Right ventricle myocardium inferior (tissue), 1 donor: ENCODE results near the gene CGB7. TPM values are rescaled to one million over a fixed set of nuclear protein-coding genes. Genes with fewer than 3 reads are reported as not detected.

Experiments
- ATAC-seq: fragments of 200-7000 bp; cut with Tn5 transposase; one replicate; pipeline ENCODE4 v1.9.1; 2020; ENCODE audit warnings: mild to moderate bottlenecking, moderate library complexity
- DNase-seq: peaks from one replicate; pipeline ENCODE4 v3.0.0; 2021; ENCODE audit errors: missing footprints
- intact Hi-C: fragments of 100-400 bp; cut with DNase I; formaldehyde crosslinking; loops from one replicate; pipeline ENCODE4 v1.11.0; 2022
- long read RNA-seq: library from polyadenylated mRNA; unstranded; transcript quantifications from one replicate; pipeline ENCODE4 v2.0.0, GENCODE V29; 2021
- total RNA-seq: library from RNA; stranded (reverse); fragmentation: NEBNext Ultra II Directional; extraction: Animal tissue kit (Norgen Biotek cat#: 25700); gene quantifications from one replicate; pipeline ENCODE4 v1.2.1, GENCODE V29; 2021
- donor health status: DM: no; HTN: yes; CAD: no; lungs with severe emphysema.

The CGB7 gene
- not detected for total RNA-seq
- long read RNA-seq: 0 reads

- peak; percentile 75 for DNase-seq
- peak; percentile 76 for ATAC-seq
- intact Hi-C loops: no loop called here
These were observed at the start of gene CGB7 for GRCh38 chr19:49057636-49058234. TSS of gene CGB7 (minus strand) at chr19:49057749. CDS start at chr19:49055375, 2,374 bp downstream.

GRCh38 chr19:49106648-49107135 lies 49.1 kb upstream of the CGB7 start:
- DNase-seq: peak; percentile 83
- ATAC-seq: no peak
- intact Hi-C loops: no loop called here

- DNase-seq: no peak
- ATAC-seq: peak; percentile 23
- intact Hi-C loops: no loop called here
These were observed 46.8 kb upstream of the CGB7 start for GRCh38 chr19:49104229-49104864.

- no peak for ATAC-seq
- intact Hi-C loops: no loop called here
- no peak for DNase-seq
These were observed 46.0 kb upstream of the CGB7 start for GRCh38 chr19:49103331-49104085.

GRCh38 chr19:49102303-49102702 lies 44.8 kb upstream of the CGB7 start:
- intact Hi-C loops: no loop called here
- no peak for ATAC-seq
- DNase-seq: no peak

- no peak for DNase-seq
- intact Hi-C loops: no loop called here
- no peak for ATAC-seq
These were observed 43.6 kb upstream of the CGB7 start for GRCh38 chr19:49101160-49101559.

GRCh38 chr19:49098795-49099194 lies 41.2 kb upstream of the CGB7 start:
- ATAC-seq: no peak
- no peak for DNase-seq
- intact Hi-C loops: loop anchor here (5.0 kb wide), 2 partner anchors 49 to 99 kb away; no protein-coding TSS in a partner anchor

- peak; percentile 65 for ATAC-seq
- intact Hi-C loops: loop anchor here (5.0 kb wide), 2 partner anchors 50 to 100 kb away; no protein-coding TSS in a partner anchor
These were observed 40.1 kb upstream of the CGB7 start for GRCh38 chr19:49097453-49098288.

GRCh38 chr19:49094505-49095482 lies 37.2 kb upstream of the CGB7 start:
- DNase-seq: no peak
- intact Hi-C loops: loop anchor here (5.0 kb wide), 2 partner anchors 53 to 103 kb away; no protein-coding TSS in a partner anchor
- peak; percentile 91 for ATAC-seq

More at GRCh38 chr19:49097453-49098288, 40.1 kb upstream of the CGB7 start:
- no peak for DNase-seq

- intact Hi-C loops: no loop called here
- DNase-seq: no peak
These were observed 35.1 kb upstream of the CGB7 start for GRCh38 chr19:49092686-49093085.

GRCh38 chr19:49091391-49092038 lies 34.0 kb upstream of the CGB7 start:
- no peak for ATAC-seq
- intact Hi-C loops: no loop called here
- no peak for DNase-seq

More at GRCh38 chr19:49092686-49093085, 35.1 kb upstream of the CGB7 start:
- no peak for ATAC-seq

- intact Hi-C loops: loop anchor here (5.0 to 10.0 kb wide), 3 partner anchors 69 to 911 kb away; partner anchors contain the start of genes AP2A1, LHB, LIG1 and TSKS
- no peak for ATAC-seq
- no peak for DNase-seq
These were observed 28.7 kb upstream of the CGB7 start for GRCh38 chr19:49086296-49086695.

GRCh38 chr19:49085868-49086232 lies 28.3 kb upstream of the CGB7 start:
- intact Hi-C loops: loop anchor here (5.0 to 10.0 kb wide), 3 partner anchors 69 to 911 kb away; partner anchors contain the start of genes AP2A1, LHB, LIG1 and TSKS
- ATAC-seq (no peak), DNase-seq (no peak)

GRCh38 chr19:49085020-49085867 lies 27.7 kb upstream of the CGB7 start, which contains the start of gene SNRNP70:
TSS of gene SNRNP70 (plus strand) at chr19:49085451. CDS start at chr19:49086415, 964 bp downstream.
- peak; percentile 100 for DNase-seq
- intact Hi-C loops: loop anchor here (5.0 to 10.0 kb wide), 3 partner anchors 68 to 910 kb away; partner anchors contain the start of genes AP2A1, LHB, LIG1 and TSKS
- peak; percentile 99 for ATAC-seq

- intact Hi-C loops: loop anchor here (5.0 to 10.0 kb wide), 3 partner anchors 67 to 910 kb away; partner anchors contain the start of genes AP2A1, LHB, LIG1 and TSKS
- DNase-seq: no peak
- no peak for ATAC-seq
These were observed 26.9 kb upstream of the CGB7 start for GRCh38 chr19:49084206-49085019.
